Loucy (cell line): ENCODE measurements around the gene PAFAH1B1.

Experiments used
- EZH2phosphoT487 ChIP-seq: fragments of 200-600 bp; IDR thresholded peaks from 2 replicates; pipeline ENCODE4 v1.6.1; 2018; ENCODE audit warnings: antibody characterized with exemption, mild to moderate bottlenecking, moderate library complexity, borderline replicate concordance
- TF ChIP-seq, protein P1 (sequence below): fragments of 200-600 bp; sonication (generic); conservative IDR thresholded peaks from 2 replicates; pipeline ENCODE4 v1.5.1; 2014; ENCODE audit warnings: mild to moderate bottlenecking, antibody characterized with exemption, low read length

GRCh38 chr17:2563061-2563460, 30.4 kb upstream of the PAFAH1B1 start:
- TF ChIP-seq, protein P1, sequence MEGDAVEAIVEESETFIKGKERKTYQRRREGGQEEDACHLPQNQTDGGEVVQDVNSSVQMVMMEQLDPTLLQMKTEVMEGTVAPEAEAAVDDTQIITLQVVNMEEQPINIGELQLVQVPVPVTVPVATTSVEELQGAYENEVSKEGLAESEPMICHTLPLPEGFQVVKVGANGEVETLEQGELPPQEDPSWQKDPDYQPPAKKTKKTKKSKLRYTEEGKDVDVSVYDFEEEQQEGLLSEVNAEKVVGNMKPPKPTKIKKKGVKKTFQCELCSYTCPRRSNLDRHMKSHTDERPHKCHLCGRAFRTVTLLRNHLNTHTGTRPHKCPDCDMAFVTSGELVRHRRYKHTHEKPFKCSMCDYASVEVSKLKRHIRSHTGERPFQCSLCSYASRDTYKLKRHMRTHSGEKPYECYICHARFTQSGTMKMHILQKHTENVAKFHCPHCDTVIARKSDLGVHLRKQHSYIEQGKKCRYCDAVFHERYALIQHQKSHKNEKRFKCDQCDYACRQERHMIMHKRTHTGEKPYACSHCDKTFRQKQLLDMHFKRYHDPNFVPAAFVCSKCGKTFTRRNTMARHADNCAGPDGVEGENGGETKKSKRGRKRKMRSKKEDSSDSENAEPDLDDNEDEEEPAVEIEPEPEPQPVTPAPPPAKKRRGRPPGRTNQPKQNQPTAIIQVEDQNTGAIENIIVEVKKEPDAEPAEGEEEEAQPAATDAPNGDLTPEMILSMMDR, result no peak
- TF ChIP-seq EZH2phosphoT487, result no peak
